Activated CD8-positive, alpha-beta memory T cell treated with anti-CD3 and anti-CD28 coated beads, Interleukin-2, amount 50 U/mL, for 1 hour (primary cell): ENCODE results near the gene TNNT1.
"Not testable (repeated sequence)": the region's sequence is repeated elsewhere in the genome, so short reads cannot be mapped to it uniquely, and the experiment has no call there.

Experiments used
- DNase-seq: peaks from one replicate; pipeline ENCODE4 v3.0.0-alpha.2; 2020; ENCODE audit errors: extremely low read depth

The TNNT1 gene

GRCh38 chr19:55109527-55110291, 39.3 kb downstream of the TNNT1 start:
- DNase-seq, result no peak

GRCh38 chr19:55107252-55107651, 41.8 kb downstream of the TNNT1 start:
- not testable (repeated sequence) for DNase-seq

- DNase-seq, result no peak
These were observed 42.4 kb downstream of the TNNT1 start for GRCh38 chr19:55106591-55106990.

- no peak for DNase-seq
These were observed 43.8 kb downstream of the TNNT1 start for GRCh38 chr19:55105237-55105636.

- DNase-seq, result no peak
These were observed 45.8 kb downstream of the TNNT1 start for GRCh38 chr19:55103190-55103589.

- DNase-seq, result no peak
These were observed 47.7 kb downstream of the TNNT1 start for GRCh38 chr19:55101261-55101660.

GRCh38 chr19:55099557-55100506, 49.2 kb downstream of the TNNT1 start:
- no peak for DNase-seq

- DNase-seq, result no peak
These were observed 50.1 kb downstream of the TNNT1 start for GRCh38 chr19:55098716-55099556.

- no peak for DNase-seq
These were observed 50.9 kb downstream of the TNNT1 start for GRCh38 chr19:55097864-55098715.

GRCh38 chr19:55096061-55096701, 52.8 kb downstream of the TNNT1 start:
- no peak for DNase-seq

GRCh38 chr19:55095260-55096060, 53.5 kb downstream of the TNNT1 start:
- no peak for DNase-seq

- no peak for DNase-seq
These were observed 54.3 kb downstream of the TNNT1 start for GRCh38 chr19:55094456-55095259.

- no peak for DNase-seq
These were observed 56.3 kb downstream of the TNNT1 start for GRCh38 chr19:55092423-55093318.

- no peak for DNase-seq
These were observed 57.1 kb downstream of the TNNT1 start for GRCh38 chr19:55091955-55092354.

- no peak for DNase-seq
These were observed 57.7 kb downstream of the TNNT1 start for GRCh38 chr19:55091126-55091910.

- DNase-seq, result no peak
These were observed 58.4 kb downstream of the TNNT1 start for GRCh38 chr19:55090564-55090963.
